ENCODE results near the gene TBC1D3I.
"Not testable (repeated sequence)": the region's sequence is repeated elsewhere in the genome, so short reads cannot be mapped to it uniquely, and the experiment has no call there.

The TBC1D3I gene

DNA sequence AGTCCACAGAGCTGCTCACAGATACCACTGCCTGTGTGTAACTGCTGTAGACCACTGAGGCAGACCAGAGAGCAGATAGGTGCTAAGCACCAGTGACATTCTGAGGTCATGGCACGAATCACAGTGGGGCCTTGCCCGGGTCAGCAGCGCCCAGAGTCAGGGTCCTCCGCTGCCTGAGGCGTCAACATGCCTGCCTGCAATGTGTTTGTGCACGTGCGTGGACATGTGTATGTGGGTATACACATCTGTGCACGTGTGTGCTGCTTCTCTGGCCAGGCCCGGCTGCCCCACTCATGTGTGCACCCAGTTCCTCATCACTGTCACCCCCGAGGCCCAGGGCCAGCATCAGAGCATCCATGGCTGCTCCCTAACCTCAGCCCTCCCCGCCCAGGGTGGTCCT, at the start of gene TBC1D3I:
TSS of gene TBC1D3I (minus strand) at position 101 of the 400 bp plus-strand sequence. CDS start 1,585 bp downstream, outside the sequence.
- not testable (repeated sequence) for DNase-seq (ENCODE audit: low read depth)

DNA sequence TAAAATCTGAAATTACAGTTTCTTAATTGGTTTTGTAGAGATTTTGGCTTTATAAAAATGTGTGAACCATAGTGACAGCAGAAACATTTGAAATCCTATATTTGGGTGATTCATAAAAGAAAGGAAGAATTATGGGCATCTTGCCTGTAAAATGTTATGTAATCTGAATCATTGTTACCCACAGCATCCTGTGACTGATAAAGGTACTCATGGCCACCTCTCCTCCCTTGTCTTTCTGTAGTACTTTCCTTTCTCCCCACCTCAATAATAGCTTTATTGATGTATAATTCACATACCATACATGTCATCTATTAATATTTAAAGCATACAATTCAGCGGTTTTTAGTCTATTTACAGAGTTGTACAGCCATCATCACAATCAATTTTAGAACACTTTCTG, 30.8 kb upstream of the TBC1D3I start:
- DNase-seq (ENCODE audit: low read depth): not testable (repeated sequence)

DNA sequence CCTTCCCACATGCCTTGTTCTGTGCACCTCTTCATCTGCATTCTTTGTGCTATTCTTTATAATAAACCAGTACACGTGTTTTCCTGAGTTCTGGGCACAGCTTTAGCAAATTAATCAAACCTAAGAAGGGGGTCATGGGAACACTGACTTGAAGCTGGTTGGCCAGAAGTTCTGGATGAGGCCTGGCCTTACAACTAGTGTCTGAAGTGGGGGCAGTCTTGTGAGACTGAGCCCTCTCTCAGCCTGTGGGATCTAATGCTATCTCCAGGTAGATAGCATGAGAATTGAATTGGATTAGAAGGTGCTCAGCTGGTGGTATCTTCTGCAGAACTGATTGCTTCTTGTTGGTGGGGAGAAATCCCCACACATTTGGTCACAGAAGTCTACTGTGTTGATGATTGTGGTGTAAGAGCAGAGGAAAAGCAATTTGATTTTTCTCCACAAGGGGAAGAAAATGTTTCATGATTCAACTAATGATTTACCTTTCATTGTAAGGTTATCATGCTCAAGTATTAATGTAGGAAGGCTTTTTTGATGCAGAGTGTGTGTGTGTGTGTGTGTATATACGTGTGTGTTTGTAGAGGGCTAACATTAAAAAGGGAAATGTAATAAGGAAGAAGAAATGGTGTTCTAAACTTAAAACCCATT, 25.7 kb upstream of the TBC1D3I start:
- DNase-seq (ENCODE audit: low read depth): not testable (repeated sequence)

GRCh38 chr17:36284219-36284618, 19.8 kb upstream of the TBC1D3I start:
- DNase-seq (ENCODE audit: low read depth): not testable (repeated sequence)

DNA sequence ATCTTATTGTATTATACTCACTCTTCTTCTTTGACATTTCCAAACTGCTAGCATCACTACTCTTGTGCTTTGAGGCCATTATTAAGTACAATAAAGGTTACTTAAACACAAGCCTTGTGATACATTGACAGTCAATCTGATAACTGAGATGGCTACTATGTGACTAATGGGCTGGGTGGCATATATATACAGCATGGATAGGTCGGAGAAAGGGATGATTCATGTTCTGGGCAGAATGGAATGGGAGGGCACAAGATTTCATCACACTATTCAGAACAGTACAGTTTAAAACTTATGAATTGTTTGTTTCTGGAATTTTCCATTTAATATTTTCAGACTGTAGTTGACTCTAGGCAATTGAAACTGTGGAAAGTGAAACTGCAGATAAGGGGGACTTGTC, 18.9 kb upstream of the TBC1D3I start:
- DNase-seq (ENCODE audit: low read depth): not testable (repeated sequence)

- DNase-seq (ENCODE audit: low read depth): not testable (repeated sequence)
Measured at GRCh38 chr17:36242046-36242445, 22.3 kb downstream of the TBC1D3I start.

DNA sequence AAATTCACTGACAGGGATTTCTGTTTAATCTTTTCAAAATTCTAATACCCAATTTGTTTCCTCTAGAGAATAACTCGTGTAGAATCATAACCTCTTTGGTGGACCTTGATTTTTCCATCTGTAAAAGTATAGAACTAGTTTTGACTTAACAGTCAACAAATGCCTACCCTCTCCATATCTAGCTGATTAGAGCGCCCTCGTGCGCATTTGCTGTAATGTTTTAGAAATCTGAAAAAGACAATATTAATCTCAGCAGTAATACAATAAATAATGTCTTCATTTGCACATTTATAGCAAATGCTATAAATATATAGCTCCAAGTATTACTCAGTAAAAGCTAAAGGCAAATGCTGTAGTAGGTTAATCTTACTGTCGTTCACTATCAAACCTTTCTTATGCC, 34.7 kb downstream of the TBC1D3I start:
- not testable (repeated sequence) for DNase-seq (ENCODE audit: low read depth)

DNA sequence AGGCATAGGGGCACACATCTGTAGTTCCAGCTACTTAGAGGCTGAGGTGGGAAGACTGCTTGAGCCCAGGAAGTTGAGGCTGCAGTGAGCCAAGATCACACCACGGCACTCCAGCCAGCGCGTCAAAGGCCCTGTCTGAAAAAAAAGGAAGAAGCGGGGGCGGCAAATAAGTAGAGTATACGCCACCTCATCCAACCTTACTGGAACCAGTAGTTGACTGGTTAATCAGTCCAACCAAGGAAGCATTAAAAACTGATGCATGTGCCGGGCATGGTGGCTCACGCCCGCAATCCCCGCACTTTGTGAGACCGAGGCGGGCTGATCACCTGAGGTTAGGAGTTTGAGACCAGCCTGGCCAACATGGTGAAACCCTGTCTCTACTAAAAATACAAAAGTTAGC, 41.4 kb downstream of the TBC1D3I start:
- DNase-seq (ENCODE audit: low read depth): not testable (repeated sequence)

DNA sequence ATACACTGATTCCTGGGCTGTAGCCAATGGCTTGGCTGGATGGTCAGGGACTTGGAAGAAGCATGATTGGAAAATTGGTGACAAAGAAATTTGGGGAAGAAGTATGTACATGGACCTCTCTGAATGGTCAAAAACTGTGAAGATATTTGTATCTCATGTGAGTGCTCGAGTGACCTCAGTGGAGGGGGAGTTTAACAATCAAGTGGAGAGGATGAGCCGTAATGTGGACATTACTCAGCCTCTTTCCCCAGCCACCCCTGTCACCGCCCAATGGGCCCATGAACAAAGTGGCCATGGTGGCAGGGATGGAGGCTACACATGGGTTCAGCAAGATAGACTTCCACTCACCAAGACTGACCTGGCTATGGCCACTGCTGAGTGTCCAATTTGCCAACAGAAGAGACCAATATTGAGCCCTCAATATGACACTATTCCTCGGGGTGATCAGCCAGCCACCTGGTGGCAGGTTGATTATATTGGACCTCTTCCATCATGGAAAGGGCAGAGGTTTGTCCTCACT, 42.7 kb downstream of the TBC1D3I start:
- not testable (repeated sequence) for DNase-seq (ENCODE audit: low read depth)

DNA sequence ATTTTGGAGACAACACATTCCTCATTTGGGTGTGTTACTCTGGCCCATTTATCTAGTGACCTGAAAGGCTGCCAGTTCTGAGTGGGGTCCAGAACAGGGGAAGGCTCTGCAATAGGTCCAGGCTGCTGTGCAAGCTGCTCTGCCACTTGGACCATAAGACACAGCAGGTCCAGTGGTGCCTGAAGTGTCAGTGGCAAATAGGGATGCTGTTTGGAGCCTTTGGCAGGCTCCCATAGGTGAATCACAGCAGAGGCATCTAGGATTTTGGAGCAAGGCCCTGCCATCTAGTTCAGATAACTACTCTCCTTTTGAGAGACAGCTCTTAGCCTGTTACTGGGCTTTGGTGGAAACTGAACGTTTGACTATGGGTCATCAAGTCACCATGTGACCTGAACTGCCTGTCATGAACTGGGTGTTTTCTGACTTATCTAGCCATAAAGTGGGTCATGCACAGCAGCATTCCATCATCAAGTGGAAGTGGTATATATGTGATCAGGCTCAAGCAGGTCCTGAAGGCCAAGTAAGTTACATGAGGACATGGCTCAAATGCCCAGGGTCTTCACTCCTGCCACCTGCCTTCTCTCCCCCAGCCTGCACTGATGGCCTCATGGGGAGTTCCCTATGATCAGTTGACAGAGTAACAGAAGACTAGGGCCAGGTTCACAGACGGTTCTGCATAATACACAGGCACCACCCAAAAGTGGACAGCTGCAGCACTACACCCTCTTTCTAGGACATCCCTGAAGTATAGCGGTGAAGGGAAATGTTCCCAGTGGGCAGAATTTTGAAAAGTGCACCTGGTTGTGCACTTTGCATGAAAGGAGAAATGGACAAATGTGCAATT, 43.4 kb downstream of the TBC1D3I start:
- not testable (repeated sequence) for DNase-seq (ENCODE audit: low read depth)

DNA sequence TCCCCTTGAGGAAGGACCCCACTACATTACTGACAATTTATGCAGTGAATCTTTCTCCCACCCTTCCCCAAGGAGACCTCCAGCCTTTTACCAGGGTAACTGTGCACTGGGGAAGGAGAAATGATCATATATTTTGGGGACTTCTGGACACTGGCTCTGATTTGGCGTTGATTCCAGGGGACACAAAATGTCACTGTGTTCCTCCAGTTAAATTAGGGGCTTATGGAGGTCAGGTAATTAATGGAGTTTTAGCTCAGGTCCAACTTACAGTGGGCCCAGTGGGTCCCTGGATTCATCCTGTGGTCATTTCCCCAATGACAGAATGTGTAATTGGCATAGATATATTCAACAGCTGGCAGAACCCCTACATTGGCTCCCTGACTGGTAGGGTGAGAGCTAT, 44.8 kb downstream of the TBC1D3I start:
- DNase-seq (ENCODE audit: low read depth): not testable (repeated sequence)

DNA sequence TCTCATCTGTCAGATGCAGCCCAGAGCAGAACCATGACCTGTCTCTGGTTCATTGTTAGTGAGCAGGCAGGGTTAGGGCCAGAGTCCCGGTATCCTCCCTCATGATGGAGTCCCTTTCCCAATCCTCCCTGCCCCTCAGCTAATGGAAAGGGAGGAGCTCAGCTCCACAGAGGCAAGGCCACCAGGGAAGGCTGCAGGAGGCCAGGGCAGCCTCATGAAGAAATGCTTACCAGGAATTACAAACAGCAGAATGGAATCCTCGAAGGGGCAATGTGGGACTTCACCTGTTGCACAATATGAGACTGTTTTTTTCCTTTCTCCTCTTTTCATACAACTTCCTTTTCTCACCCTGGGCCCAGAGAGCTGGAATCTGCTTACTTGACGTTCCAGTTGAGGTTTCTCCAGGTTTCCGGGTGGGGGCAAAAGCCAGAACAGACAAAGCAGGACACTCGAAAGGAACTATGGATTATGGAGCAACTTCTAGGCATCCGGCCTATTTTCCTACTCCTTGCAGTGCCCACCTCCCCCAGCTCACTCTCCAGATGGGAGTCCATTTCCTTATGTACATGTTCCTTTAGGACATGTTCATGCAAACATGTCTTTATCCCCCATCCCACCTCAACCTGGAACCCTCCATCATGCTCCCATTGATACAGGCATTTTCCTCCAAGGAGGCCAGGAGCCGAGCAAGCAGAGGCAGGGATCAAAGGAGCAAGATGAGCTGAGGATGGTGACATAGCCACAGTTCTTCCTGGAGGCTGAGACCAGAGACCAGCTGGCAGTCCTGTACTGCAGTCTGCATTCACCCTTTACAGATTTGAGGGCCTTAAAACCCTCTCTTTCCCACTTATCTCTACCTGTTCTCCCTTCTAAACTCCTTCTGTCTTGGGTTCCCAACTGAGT, 48.7 kb downstream of the TBC1D3I start:
- not testable (repeated sequence) for DNase-seq (ENCODE audit: low read depth)

GRCh38 chr17:36214918-36215317, 49.5 kb downstream of the TBC1D3I start:
- DNase-seq (ENCODE audit: low read depth): no peak

DNA sequence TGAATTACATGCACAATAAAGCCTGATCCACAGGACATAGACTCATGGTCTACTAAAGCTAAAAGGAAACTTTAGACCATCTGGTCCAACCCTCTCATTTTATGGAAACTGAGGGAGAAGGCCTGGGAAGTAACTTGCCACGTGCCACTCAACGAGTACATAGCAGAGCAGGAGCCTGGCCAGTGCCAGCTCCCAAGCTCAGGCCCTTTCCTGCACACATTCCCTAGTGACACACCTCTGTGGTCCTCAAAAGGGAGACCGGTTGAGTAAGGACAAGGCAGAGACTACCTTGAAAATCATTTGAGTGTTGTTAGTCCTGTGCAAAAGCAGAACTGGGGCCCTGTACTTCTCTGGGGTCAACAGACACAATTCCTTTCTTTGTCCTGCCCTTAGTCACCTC, 50.7 kb downstream of the TBC1D3I start:
- DNase-seq (ENCODE audit: low read depth): no peak

DNA sequence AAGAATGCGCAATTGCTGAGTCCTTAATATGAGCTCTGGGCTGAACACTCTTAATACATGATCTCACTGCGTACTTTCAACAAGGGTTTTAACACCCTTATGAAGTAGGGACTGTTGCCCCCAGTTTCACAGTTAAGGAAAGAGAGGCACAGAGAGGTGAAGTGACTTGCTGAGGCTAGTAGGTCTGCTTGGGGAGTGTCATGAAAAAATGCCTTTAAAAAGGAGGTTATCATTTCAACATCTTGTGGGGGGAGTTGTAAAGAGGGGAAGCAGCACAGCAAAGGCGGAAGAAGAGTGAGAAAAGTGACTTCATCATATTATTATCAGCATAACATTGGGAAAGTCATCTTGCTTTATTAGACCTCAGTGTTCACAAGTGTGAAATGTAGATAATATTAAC, 51.4 kb downstream of the TBC1D3I start:
- DNase-seq (ENCODE audit: low read depth): no peak

GRCh38 chr17:36212272-36212605, 52.1 kb downstream of the TBC1D3I start:
- no peak for DNase-seq (ENCODE audit: low read depth)

GRCh38 chr17:36211484-36212271, 52.7 kb downstream of the TBC1D3I start:
- DNase-seq (ENCODE audit: low read depth): not testable (repeated sequence)

GRCh38 chr17:36210439-36211211, 53.7 kb downstream of the TBC1D3I start, which contains the start of gene CCL4L2:
CCL4L2 (plus strand) TSS chr17:36211063.
- not testable (repeated sequence) for DNase-seq (ENCODE audit: low read depth)

DNA sequence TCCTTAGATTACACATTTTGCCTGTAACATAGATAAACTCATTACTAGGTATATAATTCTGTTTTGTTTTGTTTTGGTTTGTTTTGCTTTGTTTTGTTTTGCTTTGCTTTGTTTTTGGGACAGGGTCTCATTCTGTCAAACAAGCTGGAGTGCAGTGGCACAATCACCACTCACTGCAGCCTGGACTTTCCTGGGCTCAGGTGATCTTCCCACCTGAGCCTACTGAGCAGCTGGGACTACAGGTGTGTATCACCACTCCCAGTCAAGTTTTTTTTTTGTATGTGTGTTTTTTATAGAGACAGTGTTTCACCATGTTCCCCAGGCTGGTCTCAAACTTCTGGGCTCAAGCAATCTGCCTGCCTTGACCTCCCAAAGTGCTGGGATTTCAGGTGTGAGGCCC, 54.8 kb downstream of the TBC1D3I start:
- DNase-seq (ENCODE audit: low read depth): no peak

- not testable (repeated sequence) for DNase-seq (ENCODE audit: low read depth)
Measured at GRCh38 chr17:36207383-36207782, 57.0 kb downstream of the TBC1D3I start.
